SHP77 (cell line): Measurements from ENCODE around the gene GCLM.
"Not testable (repeated sequence)": the region's sequence is repeated elsewhere in the genome, so short reads cannot be mapped to it uniquely, and the experiment has no call there.

Source experiments
- DNase-seq, 2 experiments: peaks; one replicate each; lab custom pipeline; 2025; lab: John Stamatoyannopoulos, UW

Gene GCLM

DNA sequence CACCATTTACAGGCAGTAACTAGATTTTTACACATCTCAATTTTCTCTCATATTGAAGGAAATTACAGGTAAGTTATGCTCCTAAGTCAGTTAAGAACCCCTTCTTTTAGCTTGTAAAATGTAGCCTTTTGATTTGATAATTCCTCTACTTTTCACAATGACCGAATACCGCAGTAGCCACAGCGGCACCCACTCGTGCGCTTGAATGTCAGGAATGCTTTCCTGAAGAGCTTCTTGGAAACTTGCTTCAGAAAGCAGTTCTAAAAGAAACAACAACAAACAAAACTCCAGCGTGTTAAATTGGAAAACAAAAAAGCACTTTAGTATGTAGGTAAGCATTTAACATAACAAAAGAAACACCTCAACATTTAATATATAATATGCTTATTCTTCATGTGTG lies 20.3 kb downstream of the GCLM start:
- DNase-seq: no peak

GRCh38 chr1:93882269-93882668 lies 27.0 kb downstream of the GCLM start:
- no peak for DNase-seq

DNA sequence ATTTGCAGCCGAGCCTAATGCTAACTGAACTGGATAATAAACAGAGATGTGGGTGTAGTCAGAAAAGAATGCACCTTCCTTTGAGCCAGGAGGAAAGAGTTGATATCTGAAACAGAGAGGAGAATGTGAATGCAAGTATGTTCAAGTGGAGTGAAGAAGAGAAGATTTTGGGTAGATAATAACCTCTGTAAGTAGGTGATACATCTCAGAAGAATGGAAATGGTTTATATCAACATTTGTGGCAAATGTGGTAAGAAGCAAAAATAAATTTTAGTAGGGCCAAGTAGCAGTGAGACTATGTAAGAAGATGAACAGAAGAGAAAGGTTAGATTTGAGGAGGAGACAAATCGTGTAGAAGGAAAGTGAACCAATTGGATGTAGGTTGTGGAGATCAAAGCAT lies 28.5 kb downstream of the GCLM start:
- DNase-seq: no peak

DNA sequence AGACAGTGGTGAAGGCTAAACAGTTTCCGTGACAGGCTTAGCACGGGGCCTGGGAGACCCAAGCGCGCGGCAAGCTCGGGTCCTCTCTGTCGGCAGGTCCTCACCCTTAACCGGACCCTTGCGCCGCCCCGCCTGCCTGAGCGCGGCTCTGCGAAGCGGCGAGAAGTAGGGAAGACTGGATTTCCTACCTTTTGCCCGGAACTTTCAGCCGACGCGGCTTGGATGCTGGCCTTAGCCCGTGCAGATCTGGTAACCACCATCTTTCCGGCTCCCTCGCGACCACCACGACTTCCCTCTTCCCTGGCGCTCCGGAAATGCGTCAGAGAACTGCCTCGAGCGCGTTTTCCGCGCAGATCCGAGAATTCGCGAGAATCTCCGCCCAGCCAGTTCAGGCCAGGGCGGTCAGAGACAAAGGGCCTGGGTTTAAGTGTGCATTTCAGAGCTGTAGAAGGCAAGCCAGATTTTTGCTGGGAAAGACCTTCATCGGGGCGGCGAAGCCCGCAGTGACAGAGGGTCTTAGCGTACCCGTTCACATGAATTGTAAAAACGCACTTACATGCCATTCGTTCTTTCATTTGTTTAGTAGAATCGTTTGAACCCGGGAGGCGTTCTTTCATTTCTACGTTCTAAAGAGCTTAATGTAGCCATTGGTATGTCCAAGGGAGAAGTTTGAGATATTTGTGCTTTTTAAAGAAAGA lies 30.2 kb downstream of the GCLM start, which contains the start of gene DNTTIP2:
DNTTIP2 (minus strand) TSS at position 318 of the 698 bp plus-strand sequence; CDS start at position 260, 58 bp downstream.
- peak; percentile 84 to 92 for DNase-seq

- DNase-seq: peak in 1 of 2 experiments; percentile 3
These were observed 30.7 kb downstream of the GCLM start for GRCh38 chr1:93878501-93878888.

DNA sequence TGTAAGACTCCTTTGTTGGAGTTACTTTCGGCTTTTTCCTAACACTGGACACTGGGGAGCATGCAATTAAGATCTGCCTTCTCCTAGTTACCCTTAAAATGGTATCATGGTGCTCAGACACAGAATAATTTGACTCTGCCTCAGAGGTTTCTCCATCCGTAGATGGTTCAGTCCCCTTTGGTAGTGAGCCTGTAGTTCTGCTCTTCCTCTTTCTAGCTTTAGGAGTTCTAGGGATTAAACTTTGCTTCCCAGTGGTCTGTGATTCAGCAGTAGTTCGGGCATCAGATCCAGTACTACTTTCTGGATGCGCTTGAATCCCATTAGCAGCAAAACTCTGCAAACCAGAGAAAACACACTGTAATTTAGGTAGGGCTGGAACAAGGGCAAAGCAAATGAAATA lies 31.7 kb downstream of the GCLM start:
- no peak for DNase-seq

DNA sequence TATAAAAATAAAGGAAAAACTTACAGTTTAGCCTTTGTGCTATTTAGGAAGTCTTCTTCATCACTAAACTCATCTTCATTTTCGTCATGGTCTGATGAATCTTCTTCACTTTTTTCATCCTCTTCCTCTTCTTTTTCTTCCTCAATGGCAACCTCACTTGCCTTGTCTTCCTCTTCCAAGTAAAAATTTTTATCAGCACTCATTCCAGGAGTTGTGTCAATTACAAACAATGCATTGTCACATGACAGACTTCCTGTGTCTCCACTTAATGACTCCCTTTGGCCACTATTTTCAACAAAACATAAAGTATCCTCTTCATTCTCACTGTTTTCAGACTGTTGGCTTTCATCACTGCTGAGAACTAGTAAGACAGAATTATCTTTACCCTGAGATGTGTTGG lies 33.0 kb downstream of the GCLM start:
- DNase-seq: no peak

- DNase-seq: no peak
These were observed 35.1 kb downstream of the GCLM start for GRCh38 chr1:93874025-93874651.

- DNase-seq: no peak
These were observed 37.9 kb downstream of the GCLM start for GRCh38 chr1:93871366-93871765.

DNA sequence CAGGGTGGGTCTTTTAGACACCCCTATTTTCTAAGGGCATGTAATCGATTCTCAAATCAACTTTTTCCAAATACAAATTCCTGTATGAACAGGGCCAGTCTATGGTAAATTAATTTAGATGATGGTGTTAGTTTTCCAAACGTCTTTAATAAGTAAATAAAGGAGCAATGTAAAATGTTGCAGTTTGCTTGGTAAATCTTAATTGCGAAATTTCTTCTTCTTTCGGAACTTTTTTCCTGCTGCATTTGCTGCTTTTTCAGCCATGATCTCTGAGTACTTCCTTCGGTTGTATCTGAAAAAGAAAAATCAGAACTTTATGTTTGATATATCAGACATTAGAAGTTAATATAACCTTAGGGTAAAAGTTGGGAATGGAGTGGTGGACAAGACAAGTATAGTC lies 39.6 kb downstream of the GCLM start:
- DNase-seq: no peak

DNA sequence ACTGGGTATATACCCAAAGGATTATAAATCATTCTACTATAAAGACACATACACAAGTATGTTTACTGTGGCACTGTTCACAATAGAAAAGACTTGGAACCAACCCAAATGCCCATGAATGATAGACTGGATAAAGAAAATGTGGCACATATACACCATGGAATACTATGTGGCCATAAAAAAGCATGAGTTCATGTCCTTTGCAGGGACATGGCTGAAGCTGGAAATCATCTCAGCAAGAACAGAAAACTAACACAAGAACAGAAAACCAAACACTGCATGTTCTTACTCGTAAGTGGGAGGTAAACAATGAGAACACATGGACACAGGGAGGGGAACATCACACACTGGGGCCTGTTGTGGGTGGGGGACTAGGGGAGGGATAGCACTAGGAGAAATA lies 40.7 kb downstream of the GCLM start:
- not testable (repeated sequence) for DNase-seq

DNA sequence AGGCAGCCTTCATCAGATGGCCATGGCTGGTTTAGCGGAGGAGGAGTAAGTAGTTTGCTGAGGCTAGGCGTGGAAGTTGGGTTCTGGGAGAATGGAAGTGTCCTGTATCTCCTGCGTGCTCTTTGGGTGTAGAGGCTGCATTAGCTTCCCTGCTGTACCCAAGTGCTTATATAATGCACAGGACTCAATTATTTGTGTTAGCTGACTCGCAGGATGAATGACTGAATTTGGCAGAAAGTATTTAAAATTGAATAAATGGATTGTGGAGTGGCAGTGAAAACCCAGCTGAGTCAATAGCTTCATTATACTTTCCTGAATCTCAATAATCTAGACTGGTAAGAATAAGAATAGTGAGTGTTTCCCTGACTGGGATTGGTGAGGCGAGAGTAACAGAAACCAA lies 44.0 kb downstream of the GCLM start:
- no peak for DNase-seq

- no peak for DNase-seq
These were observed 45.1 kb downstream of the GCLM start for GRCh38 chr1:93864175-93864574.

- not testable (repeated sequence) for DNase-seq
These were observed 51.6 kb downstream of the GCLM start for GRCh38 chr1:93857653-93858052.

- DNase-seq: not testable (repeated sequence)
These were observed 53.2 kb downstream of the GCLM start for GRCh38 chr1:93855983-93856382.

- DNase-seq: no peak
These were observed 55.3 kb downstream of the GCLM start for GRCh38 chr1:93853940-93854339.

GRCh38 chr1:93851878-93852277 lies 57.4 kb downstream of the GCLM start:
- DNase-seq: no peak

DNA sequence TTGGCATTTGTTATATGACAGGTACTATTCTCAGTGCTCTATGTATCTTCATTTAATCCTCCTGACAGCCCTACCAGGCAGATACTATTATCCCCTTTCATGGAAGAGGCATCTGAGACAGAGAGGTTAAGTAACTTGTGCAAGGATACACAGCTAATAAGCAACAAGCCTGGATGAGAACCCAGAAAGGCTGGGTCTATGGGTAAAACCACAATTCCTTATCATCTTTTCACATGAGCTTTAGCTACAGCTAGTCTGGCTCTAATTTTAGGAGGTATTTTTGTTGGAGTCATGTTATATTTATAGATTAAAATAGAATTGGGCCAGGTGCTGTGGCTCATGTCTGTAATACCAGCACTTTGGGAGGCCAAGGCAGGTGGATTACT lies 57.9 kb downstream of the GCLM start:
- DNase-seq: no peak

DNA sequence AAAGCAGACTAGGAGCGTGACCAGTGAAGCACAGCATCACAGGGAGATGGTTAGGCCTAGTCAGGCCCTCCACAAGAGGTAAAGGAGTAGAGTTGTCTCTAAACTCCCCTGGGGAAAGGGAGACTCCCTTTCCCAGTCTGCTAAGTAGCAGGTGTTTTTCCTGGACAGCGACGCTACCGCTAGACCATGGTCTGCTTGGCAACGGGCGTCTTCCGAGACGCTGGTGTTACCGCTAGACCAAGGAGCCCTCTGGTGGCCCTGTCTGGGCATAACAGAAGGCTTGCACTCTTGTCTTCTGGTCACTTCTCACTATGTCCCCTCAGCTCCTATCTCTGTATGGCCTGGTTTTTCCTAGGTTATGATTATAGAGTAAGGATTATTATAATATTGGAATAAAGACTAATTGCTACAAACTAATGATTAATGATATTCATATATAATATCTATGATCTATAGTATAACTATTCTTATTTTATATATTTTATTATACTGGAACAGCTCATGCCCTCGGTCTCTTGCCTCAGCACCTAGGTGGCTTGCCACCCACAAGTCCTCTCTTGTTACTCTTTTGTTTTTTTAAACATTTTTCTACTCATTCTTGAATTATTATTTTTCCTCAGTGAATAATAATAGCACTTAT lies 58.4 kb downstream of the GCLM start:
- peak; percentile 63 to 67 for DNase-seq

DNA sequence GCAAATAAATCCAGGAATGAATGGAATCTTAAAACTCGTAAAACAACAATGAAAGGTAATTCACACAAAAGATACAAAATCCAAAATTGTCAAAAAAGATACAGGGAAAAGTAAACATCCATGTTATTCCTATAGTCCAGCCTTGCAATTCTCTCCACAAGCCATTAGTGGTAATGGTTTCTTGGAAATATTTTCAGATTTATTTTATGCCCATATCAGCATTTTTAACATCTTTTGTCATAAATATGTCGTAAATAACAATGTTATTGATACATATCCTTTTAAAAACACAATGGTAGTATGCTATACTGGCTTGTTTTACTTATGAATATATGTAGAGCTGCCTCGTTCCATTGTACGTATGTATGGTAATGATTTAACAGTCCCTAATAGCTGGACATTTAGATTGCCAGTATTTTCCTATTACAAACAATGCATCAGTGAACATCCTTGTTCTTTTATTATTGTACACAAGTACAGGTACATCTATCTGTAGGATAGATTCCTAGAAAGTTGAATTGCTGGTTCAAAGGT lies 60.8 kb downstream of the GCLM start:
- DNase-seq: no peak

- peak; percentile 68 to 81 for DNase-seq
These were observed 61.4 kb downstream of the GCLM start for GRCh38 chr1:93847811-93848288.

- DNase-seq: peak; percentile 79 to 82
These were observed 62.0 kb downstream of the GCLM start for GRCh38 chr1:93846992-93847810.
